Kidney (tissue), 14 donors: Measurements from ENCODE around the gene RFLNA. TPM values are rescaled to one million over a fixed set of nuclear protein-coding genes. Genes with fewer than 3 reads are reported as not detected.

ENCODE experiments used
- DNase-seq, 5 donors: peaks; one replicate each; pipeline ENCODE4 v3.0.0-alpha.2; 2013 to 2020
- FAIRE-seq: peaks from 2 replicates; lab custom pipeline; 2012; peaks lifted over from hg19 to GRCh38; lab: Jason Lieb, UNC
- H3K27ac ChIP-seq, 2 donors: one replicate each; pipeline ENCODE4 v1.7.0; 2013; ENCODE audit warnings: low read depth in 2 of 2, low read length in 2 of 2, inconsistent platforms in 1 of 2
- H3K27me3 ChIP-seq: one replicate; pipeline ENCODE4 v1.7.1; 2013; ENCODE audit warnings: low read length, inconsistent platforms; ENCODE audit not compliant: control insufficient read depth, insufficient read depth
- H3K36me3 ChIP-seq, 3 donors: one replicate each; pipeline versions ENCODE4 v1.7.0 to v1.7.1; 2013; ENCODE audit warnings: low read length in 3 of 3, control low read depth in 1 of 3, inconsistent platforms in 1 of 3; ENCODE audit not compliant: insufficient read depth in 3 of 3, control insufficient read depth in 2 of 3
- H3K4me1 ChIP-seq, 3 donors: one replicate each; pipeline versions ENCODE4 v1.7.0 to v1.7.1; 2013; ENCODE audit warnings: low read length in 3 of 3, inconsistent platforms in 1 of 3, low read depth in 1 of 3; ENCODE audit not compliant: control insufficient read depth in 2 of 3, insufficient read depth in 2 of 3
- H3K4me3 ChIP-seq, 3 donors: one replicate each; pipeline versions ENCODE4 v1.7.0 to v1.8.1; 2013; ENCODE audit warnings: low read length in 3 of 3, control low read depth in 1 of 3, inconsistent platforms in 1 of 3
- H3K9ac ChIP-seq, 3 donors: one replicate each; pipeline versions ENCODE4 v1.7.0 to v1.7.1; 2013; ENCODE audit warnings: low read length in 3 of 3, control low read depth in 1 of 3, inconsistent platforms in 1 of 3
- H3K9me3 ChIP-seq, 3 donors: one replicate each; pipeline versions ENCODE4 v1.7.0 to v1.7.1; 2013; ENCODE audit warnings: low read length in 3 of 3, control low read depth in 1 of 3, inconsistent platforms in 1 of 3; ENCODE audit not compliant: control insufficient read depth in 2 of 3, insufficient read depth in 1 of 3
- intact Hi-C: fragments of 100-400 bp; cut with DNase I; formaldehyde crosslinking; loops from one replicate; pipeline ENCODE4 v1.11.1; 2022
- polyA plus RNA-seq: library from polyadenylated mRNA; stranded (reverse); fragments of 350-450 nt; fragmentation: Illumina TruSeq; extraction: RNeasy Lipid Tissue Mini Kit (QIAGEN cat#74804); gene quantifications from one replicate; pipeline ENCODE4 v1.2.3, GENCODE V29; 2014; ENCODE audit warnings: low read depth, low replicate concordance; ENCODE audit not compliant: insufficient read depth
- total RNA-seq: library from RNA; stranded (reverse); fragmentation: NEBNext Ultra II Directional; extraction: Animal tissue kit (Norgen Biotek cat#: 25700); gene quantifications from one replicate; pipeline ENCODE4 v1.2.1, GENCODE V29; 2021
- TF ChIP-seq, protein P1 (sequence below): IDR thresholded peaks from 3 replicates; pipeline ENCODE4 v1.5.1; 2012; ENCODE audit warnings: mild to moderate bottlenecking, moderate library complexity, borderline replicate concordance; ENCODE audit not compliant: insufficient read depth; ENCODE audit errors: extremely low read depth
- donor health status: control.
- donor health status: control.
- donor health status: control.
- donor health status: control.
- donor health status: control.
- donor health status: DM: yes; HTN: yes; CAD: no.
- donor health status: Normal renal cell carcinoma (clear cell type).

Gene RFLNA
- total and polyA plus RNA-seq, 2 donors from 2014 or later, result 0.76 to 0.82 TPM

DNA sequence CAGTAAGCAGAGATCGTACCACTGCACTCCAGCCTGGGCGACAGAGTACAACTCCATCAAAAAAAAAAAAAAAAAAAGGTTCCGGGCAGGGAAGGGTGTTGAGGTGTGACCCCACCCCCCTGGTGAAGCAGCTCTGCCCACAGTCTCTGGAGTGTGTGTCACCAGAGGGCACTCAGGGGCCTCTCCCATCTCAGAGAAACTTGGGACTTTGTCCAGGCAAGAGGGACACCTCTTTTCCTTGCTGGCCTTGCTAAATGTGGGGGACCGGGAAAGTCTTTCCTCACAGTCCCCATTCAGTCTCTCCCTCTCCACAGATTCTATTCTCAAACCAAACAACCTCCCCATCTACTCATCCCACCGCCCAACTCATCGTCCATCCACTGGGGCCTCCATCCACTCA lies 43.6 kb downstream of the RFLNA start:
- H3K9me3 ChIP-seq, result no peaks in the 10 kb centered on the region
- H3K27ac ChIP-seq, result no peak overlapping the region
- H3K27me3 ChIP-seq, result no peaks in the 10 kb centered on the region
- intact Hi-C loops, result loop anchor here (10.0 kb wide), 1 partner anchor 436 kb away; no protein-coding TSS in a partner anchor
- TF ChIP-seq, protein P1, sequence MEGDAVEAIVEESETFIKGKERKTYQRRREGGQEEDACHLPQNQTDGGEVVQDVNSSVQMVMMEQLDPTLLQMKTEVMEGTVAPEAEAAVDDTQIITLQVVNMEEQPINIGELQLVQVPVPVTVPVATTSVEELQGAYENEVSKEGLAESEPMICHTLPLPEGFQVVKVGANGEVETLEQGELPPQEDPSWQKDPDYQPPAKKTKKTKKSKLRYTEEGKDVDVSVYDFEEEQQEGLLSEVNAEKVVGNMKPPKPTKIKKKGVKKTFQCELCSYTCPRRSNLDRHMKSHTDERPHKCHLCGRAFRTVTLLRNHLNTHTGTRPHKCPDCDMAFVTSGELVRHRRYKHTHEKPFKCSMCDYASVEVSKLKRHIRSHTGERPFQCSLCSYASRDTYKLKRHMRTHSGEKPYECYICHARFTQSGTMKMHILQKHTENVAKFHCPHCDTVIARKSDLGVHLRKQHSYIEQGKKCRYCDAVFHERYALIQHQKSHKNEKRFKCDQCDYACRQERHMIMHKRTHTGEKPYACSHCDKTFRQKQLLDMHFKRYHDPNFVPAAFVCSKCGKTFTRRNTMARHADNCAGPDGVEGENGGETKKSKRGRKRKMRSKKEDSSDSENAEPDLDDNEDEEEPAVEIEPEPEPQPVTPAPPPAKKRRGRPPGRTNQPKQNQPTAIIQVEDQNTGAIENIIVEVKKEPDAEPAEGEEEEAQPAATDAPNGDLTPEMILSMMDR, result no peak
- no peaks in the 10 kb centered on the region for H3K4me1 ChIP-seq
- DNase-seq (no peak), FAIRE-seq (no peak)
- H3K36me3 ChIP-seq, result peaks cover 2 to 39% (median 23%) of the 10 kb centered on the region in 3 donors
- no peak overlapping the region for H3K9ac ChIP-seq
- H3K4me3 ChIP-seq, result no peak overlapping the region

DNA sequence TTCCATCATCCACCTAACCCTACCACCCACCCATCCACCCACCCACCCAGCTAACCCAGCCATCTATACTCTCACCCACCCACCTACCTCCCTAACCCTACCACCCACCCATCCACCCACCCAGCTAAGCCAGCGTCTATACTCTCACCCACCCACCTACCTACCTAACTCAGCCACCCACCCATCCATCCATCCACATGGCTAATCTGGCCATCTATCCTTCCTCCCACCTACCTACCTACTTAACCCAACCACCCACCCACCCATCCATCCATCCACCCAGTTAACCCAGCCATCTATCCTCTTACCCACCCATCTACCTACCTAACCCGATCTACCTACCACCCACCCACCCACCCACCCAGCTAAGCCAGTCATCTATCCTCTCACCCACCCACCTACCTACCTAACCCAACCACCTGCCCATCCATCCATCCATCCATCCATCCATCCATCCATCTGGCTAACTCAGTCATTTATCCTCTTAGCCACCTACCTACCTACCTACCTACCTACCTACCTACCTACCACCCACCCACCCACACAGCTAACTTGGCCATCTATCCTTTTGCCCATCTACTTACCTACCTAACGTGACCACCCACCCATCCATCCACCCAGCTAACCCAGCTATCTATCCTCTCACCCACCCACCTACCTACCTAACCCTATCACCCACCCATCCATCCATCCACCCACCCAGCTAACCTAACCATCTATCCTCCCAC lies 44.1 kb downstream of the RFLNA start:
- FAIRE-seq (no peak), DNase-seq (no peak)
- Histone ChIP-seq H3K4me1 (no peaks in the 10 kb centered on the region), H3K27ac (no peak overlapping the region), H3K9ac (no peak overlapping the region), H3K36me3 (peaks cover under 1 to 40% (median 19%) of the 10 kb centered on the region in 3 donors), H3K27me3 (no peaks in the 10 kb centered on the region), H3K9me3 (no peaks in the 10 kb centered on the region), H3K4me3 (no peak overlapping the region)
- intact Hi-C loops, result loop anchor here (10.0 kb wide), 1 partner anchor 436 kb away; no protein-coding TSS in a partner anchor
- TF ChIP-seq, protein P1, result no peak

DNA sequence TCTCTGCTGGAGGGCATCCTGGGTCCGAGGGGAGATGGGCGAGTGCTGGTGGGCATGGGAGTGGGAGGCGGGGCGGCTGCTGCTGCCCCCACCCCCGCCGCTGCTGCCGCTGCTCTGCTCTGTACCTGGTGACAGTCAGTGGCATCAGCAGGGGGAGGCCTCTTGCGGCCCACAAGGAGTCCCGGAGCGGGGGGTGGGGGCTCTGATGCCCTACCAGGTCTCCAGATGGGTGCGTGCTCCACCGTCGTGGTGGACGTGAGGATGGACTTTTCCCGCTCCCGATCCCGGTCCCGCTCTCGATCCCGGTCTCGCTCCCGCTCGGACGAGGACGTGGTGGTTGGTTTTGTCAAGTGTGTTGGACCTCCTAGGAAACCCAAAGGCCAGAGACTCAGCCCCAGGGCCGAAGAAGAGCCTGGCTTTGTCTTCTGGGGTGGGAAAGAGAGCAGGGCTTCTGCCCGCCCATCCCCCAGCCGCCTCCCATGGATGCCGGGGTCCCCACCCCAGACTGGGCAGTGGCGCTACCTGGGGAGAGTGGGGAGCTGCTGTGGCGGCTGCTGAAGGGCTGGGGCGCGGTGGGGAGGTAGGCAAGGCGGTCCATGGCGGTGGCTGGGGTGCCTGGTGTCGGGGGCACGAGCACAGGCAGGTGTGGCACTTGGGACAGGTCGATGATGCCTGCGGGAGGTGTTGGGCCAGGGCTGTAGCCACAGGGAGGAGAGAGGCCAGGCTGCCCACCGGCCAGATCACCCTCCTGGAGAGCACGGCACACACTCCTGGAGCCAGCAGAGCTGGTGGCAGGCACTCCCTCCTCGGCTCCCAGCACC lies 45.4 kb downstream of the RFLNA start:
- FAIRE-seq, result no peak
- DNase-seq, result peak in 1 of 5 donors; percentile 69
- H3K36me3 ChIP-seq, result peaks cover 0 to 47% (median 22%) of the 10 kb centered on the region in 3 donors

More for the DNA sequence above, 45.4 kb downstream of the RFLNA start:
- Histone ChIP-seq H3K4me3 (no peak overlapping the region), H3K27ac (no peak overlapping the region), H3K27me3 (no peaks in the 10 kb centered on the region), H3K4me1 (no peaks in the 10 kb centered on the region), H3K9ac (no peak overlapping the region), H3K9me3 (no peaks in the 10 kb centered on the region)
- intact Hi-C loops, result no loop called here
- TF ChIP-seq, protein P1, result no peak
